Osteoblast (primary cell): ENCODE results near the gene OASL. TPM values are rescaled to one million over a fixed set of nuclear protein-coding genes. Genes with fewer than 3 reads are reported as not detected.

Experiments used
- DNase-seq: peaks from one replicate; pipeline ENCODE4 v3.0.0; 2011; ENCODE audit warnings: low spot score, mixed read lengths; ENCODE audit not compliant: insufficient read length; ENCODE audit errors: missing footprints
- H2AFZ ChIP-seq: 2 replicates; pipeline ENCODE4 v1.6.0; 2011; ENCODE audit warnings: mild to moderate bottlenecking, low read length
- H3K27ac ChIP-seq: 2 replicates; pipeline ENCODE4 v1.5.1; 2011; ENCODE audit warnings: mild to moderate bottlenecking, low read depth, low read length, moderate library complexity
- H3K27me3 ChIP-seq: 2 replicates; pipeline ENCODE4 v1.6.0; 2012; ENCODE audit warnings: mild to moderate bottlenecking, control low read depth, inconsistent platforms, low read length, moderate library complexity; ENCODE audit not compliant: insufficient read depth
- H3K36me3 ChIP-seq: 2 replicates; pipeline ENCODE4 v1.5.1; 2011; ENCODE audit warnings: mild to moderate bottlenecking, low read length, control low read depth, moderate library complexity; ENCODE audit not compliant: insufficient read depth
- H3K4me1 ChIP-seq: 2 replicates; pipeline ENCODE4 v1.5.1; 2011; ENCODE audit warnings: mild to moderate bottlenecking, low read length, control low read depth, moderate library complexity; ENCODE audit not compliant: insufficient read depth
- H3K4me2 ChIP-seq: 2 replicates; pipeline ENCODE4 v1.6.0; 2011; ENCODE audit warnings: mild to moderate bottlenecking, low read length; ENCODE audit not compliant: insufficient read depth
- H3K4me3 ChIP-seq: fragments of 200-600 bp; sonication (generic); 3 replicates; pipeline ENCODE4 v1.5.1; 2012; ENCODE audit warnings: mild to moderate bottlenecking, low read length, inconsistent platforms; ENCODE audit not compliant: insufficient read depth
- H3K79me2 ChIP-seq: 2 replicates; pipeline ENCODE4 v1.6.0; 2012; ENCODE audit warnings: mild to moderate bottlenecking, low read length, control low read depth, inconsistent platforms; ENCODE audit not compliant: insufficient read depth
- H3K9me3 ChIP-seq: 2 replicates; pipeline ENCODE4 v1.5.1; 2011; ENCODE audit warnings: low read depth, low read length, control low read depth
- H4K20me1 ChIP-seq: 2 replicates; pipeline ENCODE4 v1.6.0; 2012; ENCODE audit warnings: mild to moderate bottlenecking, low read length, control low read depth; ENCODE audit not compliant: insufficient read depth
- total RNA-seq: library from RNA; depleted of rRNA; stranded (reverse); fragments of >200 nt; gene quantifications from 2 replicates; pipeline ENCODE4 v1.2.3, GENCODE V29; 2012
- TF ChIP-seq, protein P1 (sequence below): IDR thresholded peaks from 2 replicates; pipeline ENCODE4 v1.5.1; 2011; ENCODE audit warnings: mild to moderate bottlenecking, low read depth, low read length, moderate library complexity; ENCODE audit errors: extremely low read depth

Gene OASL
- total RNA-seq, 1 donor = 0.72 TPM

- no peak overlapping the region for H3K4me2 ChIP-seq
- no peaks in the 10 kb centered on the region for H4K20me1 ChIP-seq
- TF ChIP-seq, protein P1, sequence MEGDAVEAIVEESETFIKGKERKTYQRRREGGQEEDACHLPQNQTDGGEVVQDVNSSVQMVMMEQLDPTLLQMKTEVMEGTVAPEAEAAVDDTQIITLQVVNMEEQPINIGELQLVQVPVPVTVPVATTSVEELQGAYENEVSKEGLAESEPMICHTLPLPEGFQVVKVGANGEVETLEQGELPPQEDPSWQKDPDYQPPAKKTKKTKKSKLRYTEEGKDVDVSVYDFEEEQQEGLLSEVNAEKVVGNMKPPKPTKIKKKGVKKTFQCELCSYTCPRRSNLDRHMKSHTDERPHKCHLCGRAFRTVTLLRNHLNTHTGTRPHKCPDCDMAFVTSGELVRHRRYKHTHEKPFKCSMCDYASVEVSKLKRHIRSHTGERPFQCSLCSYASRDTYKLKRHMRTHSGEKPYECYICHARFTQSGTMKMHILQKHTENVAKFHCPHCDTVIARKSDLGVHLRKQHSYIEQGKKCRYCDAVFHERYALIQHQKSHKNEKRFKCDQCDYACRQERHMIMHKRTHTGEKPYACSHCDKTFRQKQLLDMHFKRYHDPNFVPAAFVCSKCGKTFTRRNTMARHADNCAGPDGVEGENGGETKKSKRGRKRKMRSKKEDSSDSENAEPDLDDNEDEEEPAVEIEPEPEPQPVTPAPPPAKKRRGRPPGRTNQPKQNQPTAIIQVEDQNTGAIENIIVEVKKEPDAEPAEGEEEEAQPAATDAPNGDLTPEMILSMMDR = no peak
- H3K9me3 ChIP-seq = no peaks in the 10 kb centered on the region
- no peak overlapping the region for H2AFZ ChIP-seq
- DNase-seq = no peak
- no peak overlapping the region for H3K4me3 ChIP-seq
- H3K36me3 ChIP-seq = no peaks in the 10 kb centered on the region
- H3K79me2 ChIP-seq = no peaks in the 10 kb centered on the region
- peaks cover 16% of the 10 kb centered on the region for H3K27me3 ChIP-seq
- H3K27ac ChIP-seq = no peak overlapping the region
- peaks cover 2% of the 10 kb centered on the region for H3K4me1 ChIP-seq
Measured at GRCh38 chr12:120994589-120995337, 44.3 kb downstream of the OASL start.

- Histone ChIP-seq H4K20me1 (no peaks in the 10 kb centered on the region), H3K4me1 (no peaks in the 10 kb centered on the region), H2AFZ (no peak overlapping the region), H3K27me3 (peaks cover 16% of the 10 kb centered on the region), H3K27ac (no peak overlapping the region), H3K9me3 (no peaks in the 10 kb centered on the region), H3K79me2 (no peaks in the 10 kb centered on the region), H3K4me3 (no peak overlapping the region), H3K4me2 (no peak overlapping the region), H3K36me3 (no peaks in the 10 kb centered on the region)
- DNase-seq = no peak
- TF ChIP-seq, protein P1 = no peak
Measured at GRCh38 chr12:120994059-120994458, 45.0 kb downstream of the OASL start.

- H3K79me2 ChIP-seq = no peaks in the 10 kb centered on the region
- H3K27ac ChIP-seq = no peak overlapping the region
- H2AFZ ChIP-seq = no peak overlapping the region
- no peaks in the 10 kb centered on the region for H3K9me3 ChIP-seq
- no peak overlapping the region for H3K4me2 ChIP-seq
- peaks cover 18% of the 10 kb centered on the region for H3K27me3 ChIP-seq
- no peaks in the 10 kb centered on the region for H4K20me1 ChIP-seq
- no peak overlapping the region for H3K4me3 ChIP-seq
- TF ChIP-seq, protein P1 = no peak
- H3K36me3 ChIP-seq = no peaks in the 10 kb centered on the region
- no peaks in the 10 kb centered on the region for H3K4me1 ChIP-seq
- DNase-seq = no peak
Measured at GRCh38 chr12:120993496-120993895, 45.5 kb downstream of the OASL start.

DNA sequence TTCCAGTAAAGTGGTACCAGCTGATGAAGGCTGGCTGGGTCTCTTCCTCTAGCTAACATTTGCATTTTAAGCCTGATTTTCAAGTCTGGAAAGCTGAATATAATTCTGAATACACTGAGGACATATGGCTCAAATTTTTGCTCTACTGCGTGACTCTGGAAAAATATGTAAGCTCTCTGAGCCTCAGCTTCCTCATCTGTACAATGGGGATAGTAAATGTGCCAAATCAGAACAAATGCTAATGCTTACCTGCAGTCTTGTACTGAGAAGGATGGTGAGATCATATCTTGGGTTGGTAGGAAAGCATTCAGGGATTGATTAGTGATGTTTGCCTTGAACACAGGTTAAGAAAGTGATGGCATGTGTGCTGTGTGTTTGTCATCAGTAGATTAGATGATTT lies 46.1 kb downstream of the OASL start:
- Histone ChIP-seq H3K36me3 (no peaks in the 10 kb centered on the region), H3K9me3 (no peaks in the 10 kb centered on the region), H3K4me1 (no peaks in the 10 kb centered on the region), H3K27ac (no peak overlapping the region), H2AFZ (no peak overlapping the region), H4K20me1 (no peaks in the 10 kb centered on the region), H3K4me3 (no peak overlapping the region), H3K27me3 (peaks cover 18% of the 10 kb centered on the region), H3K79me2 (no peaks in the 10 kb centered on the region), H3K4me2 (no peak overlapping the region)
- TF ChIP-seq, protein P1 = no peak
- DNase-seq = no peak
